Neutrophil (primary cell): ENCODE measurements around the gene TMX3.

Experiments
- H3K27ac ChIP-seq: fragments of 200-600 bp; sonication (generic); 2 replicates; pipeline ENCODE4 v1.5.1; 2016; ENCODE audit warnings: mild to moderate bottlenecking, moderate library complexity
- H3K27me3 ChIP-seq: fragments of 200-600 bp; sonication (generic); 2 replicates; pipeline ENCODE4 v1.6.0; 2016; ENCODE audit warnings: mild to moderate bottlenecking
- H3K36me3 ChIP-seq: fragments of 200-600 bp; sonication (generic); 2 replicates; pipeline ENCODE4 v1.5.1; 2017
- H3K4me1 ChIP-seq, 2 experiments: fragments of 200-600 bp in 1 of 2; sonication (generic) in 1 of 2; 1 replicate in 1 of 2; 2 replicates in 1 of 2; pipeline versions ENCODE4 v1.5.1 to v1.6.1; 2013 to 2016; ENCODE audit warnings: low read depth in 1 of 2, low read length in 1 of 2, mild to moderate bottlenecking in 1 of 2, moderate library complexity in 1 of 2; ENCODE audit not compliant: control insufficient read depth in 1 of 2, insufficient read depth in 1 of 2
- H3K4me3 ChIP-seq, 2 experiments: fragments of 200-600 bp in 1 of 2; sonication (generic) in 1 of 2; 1 replicate in 1 of 2; 2 replicates in 1 of 2; pipeline ENCODE4 v1.5.1; 2013 to 2016; ENCODE audit warnings: low read depth in 1 of 2, low read length in 1 of 2, mild to moderate bottlenecking in 1 of 2, moderate library complexity in 1 of 2
- H3K9me3 ChIP-seq: fragments of 200-600 bp; sonication (generic); 2 replicates; pipeline ENCODE4 v1.5.1; 2016
- TF ChIP-seq, protein P1 (sequence below): fragments of 200-600 bp; sonication (generic); IDR thresholded peaks from 2 replicates; pipeline ENCODE4 v1.5.1; 2016; ENCODE audit warnings: antibody characterized with exemption

Gene TMX3

DNA sequence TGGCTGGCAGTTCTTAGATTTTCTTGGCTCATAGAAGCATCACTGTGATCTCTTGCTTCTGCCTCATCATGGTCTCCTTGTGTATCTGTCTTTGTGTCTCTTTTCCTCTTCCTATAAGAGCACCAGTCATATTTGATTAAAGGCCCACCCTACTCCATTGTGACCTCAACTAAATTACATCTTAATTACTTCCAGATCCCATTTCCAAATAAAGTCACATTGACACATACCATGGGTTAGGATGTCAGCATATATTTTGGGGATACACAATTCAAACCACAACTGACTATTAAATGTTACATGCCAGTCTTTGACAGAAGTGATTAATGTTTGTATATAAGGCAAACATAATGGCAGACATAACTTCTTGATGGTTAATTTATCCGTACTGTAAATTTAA, 27.3 kb upstream of the TMX3 start:
- Histone ChIP-seq H3K36me3 (no peaks in the 10 kb centered on the region), H3K9me3 (no peaks in the 10 kb centered on the region), H3K4me1 (no peaks in the 10 kb centered on the region), H3K27me3 (no peaks in the 10 kb centered on the region), H3K4me3 (no peak overlapping the region), H3K27ac (no peak overlapping the region)
- TF ChIP-seq, protein P1, sequence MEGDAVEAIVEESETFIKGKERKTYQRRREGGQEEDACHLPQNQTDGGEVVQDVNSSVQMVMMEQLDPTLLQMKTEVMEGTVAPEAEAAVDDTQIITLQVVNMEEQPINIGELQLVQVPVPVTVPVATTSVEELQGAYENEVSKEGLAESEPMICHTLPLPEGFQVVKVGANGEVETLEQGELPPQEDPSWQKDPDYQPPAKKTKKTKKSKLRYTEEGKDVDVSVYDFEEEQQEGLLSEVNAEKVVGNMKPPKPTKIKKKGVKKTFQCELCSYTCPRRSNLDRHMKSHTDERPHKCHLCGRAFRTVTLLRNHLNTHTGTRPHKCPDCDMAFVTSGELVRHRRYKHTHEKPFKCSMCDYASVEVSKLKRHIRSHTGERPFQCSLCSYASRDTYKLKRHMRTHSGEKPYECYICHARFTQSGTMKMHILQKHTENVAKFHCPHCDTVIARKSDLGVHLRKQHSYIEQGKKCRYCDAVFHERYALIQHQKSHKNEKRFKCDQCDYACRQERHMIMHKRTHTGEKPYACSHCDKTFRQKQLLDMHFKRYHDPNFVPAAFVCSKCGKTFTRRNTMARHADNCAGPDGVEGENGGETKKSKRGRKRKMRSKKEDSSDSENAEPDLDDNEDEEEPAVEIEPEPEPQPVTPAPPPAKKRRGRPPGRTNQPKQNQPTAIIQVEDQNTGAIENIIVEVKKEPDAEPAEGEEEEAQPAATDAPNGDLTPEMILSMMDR = no peak

DNA sequence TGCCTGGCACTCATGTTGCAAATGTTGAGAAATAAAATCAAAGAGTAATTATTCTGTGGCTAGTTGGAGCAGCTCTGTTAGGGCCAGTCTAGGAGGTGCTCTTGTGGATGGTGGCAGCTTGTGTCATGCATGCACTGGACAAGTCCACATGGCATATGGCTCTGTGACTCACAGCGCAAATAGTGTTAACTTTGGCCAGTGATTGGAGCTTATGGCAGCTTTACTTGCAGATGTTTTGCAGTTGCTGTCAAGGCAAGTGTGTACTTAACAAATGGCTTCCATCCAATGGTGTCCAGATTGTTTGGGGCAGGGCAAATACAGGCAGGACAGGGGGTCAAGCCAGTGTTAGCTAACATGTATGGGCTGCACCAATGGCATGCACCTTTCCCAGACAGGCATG, 26.1 kb upstream of the TMX3 start:
- Histone ChIP-seq H3K9me3 (no peaks in the 10 kb centered on the region), H3K4me1 (no peaks in the 10 kb centered on the region), H3K27me3 (no peaks in the 10 kb centered on the region), H3K36me3 (no peaks in the 10 kb centered on the region), H3K27ac (no peak overlapping the region), H3K4me3 (no peak overlapping the region)
- TF ChIP-seq, protein P1 = no peak

DNA sequence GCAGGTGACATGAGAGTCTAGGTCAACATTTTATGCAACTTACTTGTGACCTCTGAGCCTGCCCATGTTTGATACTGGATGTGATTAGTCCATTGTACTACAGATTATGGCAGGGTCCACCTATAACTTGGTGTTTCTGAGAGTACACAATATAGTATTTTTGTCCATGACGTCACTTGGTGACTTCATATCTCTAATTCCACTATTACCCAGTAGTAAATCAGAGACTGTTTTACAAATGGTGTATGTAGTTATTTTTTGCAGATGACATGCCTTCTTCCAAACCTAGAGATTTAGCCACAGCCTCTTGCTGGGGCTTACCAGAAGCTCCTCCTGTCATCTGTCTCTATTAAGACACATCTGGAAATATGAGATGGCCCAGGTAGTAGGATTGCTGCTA, 24.6 kb upstream of the TMX3 start:
- Histone ChIP-seq H3K9me3 (no peaks in the 10 kb centered on the region), H3K27me3 (no peaks in the 10 kb centered on the region), H3K4me3 (no peak overlapping the region), H3K4me1 (no peaks in the 10 kb centered on the region), H3K36me3 (no peaks in the 10 kb centered on the region), H3K27ac (no peak overlapping the region)
- TF ChIP-seq, protein P1 = no peak

DNA sequence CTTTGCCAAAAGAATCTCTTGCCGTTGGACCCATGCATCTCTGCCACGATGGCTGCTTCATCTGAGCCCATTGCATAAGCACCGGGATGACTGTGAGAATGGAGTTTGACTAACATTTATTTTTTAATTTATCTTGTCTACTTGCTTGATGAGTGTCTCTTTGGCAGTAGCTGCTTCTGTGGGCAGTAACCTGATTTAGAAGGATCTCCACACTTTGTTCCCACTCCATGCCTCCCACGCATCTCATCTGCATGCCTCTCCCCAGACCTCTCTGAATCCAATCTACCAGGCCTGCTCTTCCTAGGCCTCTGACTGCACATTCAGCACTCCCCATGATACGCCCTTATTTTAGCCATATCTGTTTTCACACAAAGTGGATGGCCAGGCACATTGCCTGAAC, 23.7 kb upstream of the TMX3 start:
- no peak overlapping the region for H3K27ac ChIP-seq
- H3K4me1 ChIP-seq = no peaks in the 10 kb centered on the region
- no peaks in the 10 kb centered on the region for H3K27me3 ChIP-seq
- H3K9me3 ChIP-seq = no peaks in the 10 kb centered on the region
- TF ChIP-seq, protein P1 = no peak
- H3K36me3 ChIP-seq = no peaks in the 10 kb centered on the region
- H3K4me3 ChIP-seq = no peak overlapping the region

DNA sequence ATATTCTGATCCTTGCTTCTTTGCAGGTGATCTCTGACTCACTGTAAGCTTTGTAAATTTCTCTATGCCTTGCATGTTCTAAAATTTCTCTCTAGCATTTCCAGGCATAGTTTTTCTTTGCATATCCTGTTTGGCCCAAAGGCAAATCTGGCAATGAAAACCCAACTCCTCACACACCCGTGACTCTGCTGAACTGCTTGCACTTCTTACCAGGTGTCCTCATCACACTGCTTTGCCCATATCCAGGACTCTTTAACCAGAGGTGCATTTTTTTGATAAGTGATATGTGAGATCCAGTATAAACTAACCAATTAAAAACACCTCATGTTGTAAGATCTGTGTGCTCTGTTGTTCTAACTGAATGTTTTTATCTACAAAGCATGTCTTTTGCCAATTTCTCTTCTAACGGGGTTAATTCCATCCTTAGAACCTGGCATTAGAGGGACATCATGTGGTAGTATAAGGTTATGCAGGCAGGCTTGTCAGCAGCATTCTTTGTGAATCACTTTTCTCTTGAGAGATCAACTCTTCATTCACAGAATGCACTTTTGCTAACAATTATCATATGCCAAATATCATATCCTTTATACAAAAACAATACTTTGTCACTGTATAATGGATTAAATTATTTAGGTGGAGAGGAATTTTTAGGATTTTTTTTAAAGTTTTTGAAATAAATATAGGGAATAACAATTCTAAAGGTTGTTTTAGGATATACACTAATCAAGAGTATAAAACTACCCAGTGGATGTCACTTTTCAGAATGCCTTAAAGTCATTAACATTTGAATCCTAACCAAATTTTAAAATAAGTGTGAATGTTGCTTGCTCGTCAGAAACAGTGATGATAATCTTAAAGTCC, 20.8 kb upstream of the TMX3 start:
- no peaks in the 10 kb centered on the region for H3K36me3 ChIP-seq
- no peak overlapping the region for H3K27ac ChIP-seq
- H3K27me3 ChIP-seq = no peaks in the 10 kb centered on the region
- TF ChIP-seq, protein P1 = no peak
- no peaks in the 10 kb centered on the region for H3K4me1 ChIP-seq
- no peaks in the 10 kb centered on the region for H3K9me3 ChIP-seq
- no peak overlapping the region for H3K4me3 ChIP-seq
